SK-N-MC (cell line): ENCODE measurements around the gene VPS37B.

ENCODE experiments used
- EZH2 ChIP-seq: fragments of 200-600 bp; sonication (generic); IDR thresholded peaks from one replicate; pipeline ENCODE4 v1.6.1; 2017; ENCODE audit warnings: antibody characterized with exemption
- POLR2AphosphoS5 ChIP-seq: IDR thresholded peaks from 2 replicates; pipeline ENCODE4 v1.6.1; 2012; ENCODE audit warnings: mild to moderate bottlenecking, low read depth, low read length, borderline replicate concordance

- no peak for TF ChIP-seq EZH2
- no peak for TF ChIP-seq POLR2AphosphoS5
Observed at GRCh38 chr12:122860854-122861586, 34.9 kb downstream of the VPS37B start.
